HG02610 (cell line): ENCODE measurements around the gene HACE1.

Source experiments
- ATAC-seq: cut with Tn5 transposase; IDR thresholded peaks from one replicate; pipeline ENCODE4 v1.9.1; 2021; ENCODE audit warnings: mild to moderate bottlenecking, moderate library complexity; ENCODE audit not compliant: unreplicated experiment

Gene HACE1

DNA sequence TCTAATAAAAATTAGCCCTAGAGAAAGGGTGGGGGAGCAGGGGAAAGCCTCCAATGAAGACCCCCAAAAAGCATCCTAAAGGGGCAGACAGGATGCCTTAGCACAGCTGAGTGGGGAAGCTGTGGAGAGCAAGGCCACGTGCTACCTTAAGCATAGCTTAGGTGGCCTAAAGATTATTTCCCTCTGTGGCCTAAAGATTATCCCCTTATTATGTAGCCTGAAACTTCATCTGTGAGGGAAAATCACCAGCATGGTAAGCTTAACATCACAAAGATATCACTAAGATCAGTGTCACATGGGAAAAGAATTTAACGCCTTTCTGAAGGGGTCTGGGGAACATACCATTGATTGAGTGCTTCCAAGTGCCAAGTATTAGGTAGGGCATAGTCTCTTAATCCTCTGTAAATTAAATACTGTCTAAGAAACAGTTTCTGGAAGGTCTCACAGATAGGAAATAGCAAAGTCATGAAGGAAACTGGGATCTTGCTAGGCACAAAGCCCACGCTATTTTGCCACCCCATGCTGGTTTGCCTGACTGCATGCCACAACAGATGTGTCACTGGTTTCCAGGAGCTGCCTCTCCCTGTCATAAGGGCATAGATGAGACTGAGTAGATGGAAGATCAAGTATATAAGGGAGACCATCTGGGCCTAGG is 170.0 kb downstream of the HACE1 start:
- ATAC-seq: no peak

- peak; percentile 93 for ATAC-seq
Measured at GRCh38 chr6:104688283-104688969, 171.3 kb downstream of the HACE1 start.

DNA sequence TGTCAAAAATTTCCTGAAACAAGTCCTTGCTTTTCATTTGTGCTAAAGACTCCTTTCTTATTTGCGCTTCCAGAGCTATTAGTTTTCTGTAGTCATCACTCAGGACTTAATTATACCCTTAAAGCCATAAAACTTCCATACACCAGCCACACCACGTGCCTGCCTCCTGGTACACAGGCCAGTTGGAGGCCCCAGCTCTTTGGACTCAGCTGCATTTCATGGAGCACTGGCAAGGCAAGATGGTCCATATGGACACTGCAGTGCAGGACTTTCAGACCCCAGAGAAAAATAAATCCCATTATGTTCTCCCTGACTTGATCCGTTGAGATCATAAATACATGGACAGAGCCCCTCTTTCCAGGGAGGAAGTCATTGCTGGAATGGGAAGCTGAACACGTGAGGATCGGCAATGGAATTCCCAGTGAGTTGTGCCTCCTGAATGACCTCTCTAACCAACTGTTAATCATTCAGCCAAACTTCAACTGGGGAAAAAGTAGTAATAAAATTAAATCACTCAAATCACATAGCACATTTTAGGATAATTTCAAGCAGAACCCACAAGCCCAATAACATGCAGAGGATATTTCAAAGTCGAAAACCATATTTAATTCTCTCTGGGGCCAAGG is 173.1 kb downstream of the HACE1 start:
- no peak for ATAC-seq

GRCh38 chr6:104685871-104686549 is 173.7 kb downstream of the HACE1 start:
- no peak for ATAC-seq

- ATAC-seq: no peak
Measured at GRCh38 chr6:104684911-104685415, 174.8 kb downstream of the HACE1 start.

GRCh38 chr6:104683809-104684208 is 175.9 kb downstream of the HACE1 start:
- no peak for ATAC-seq

GRCh38 chr6:104682722-104683643 is 176.7 kb downstream of the HACE1 start:
- peak; percentile 67 for ATAC-seq

DNA sequence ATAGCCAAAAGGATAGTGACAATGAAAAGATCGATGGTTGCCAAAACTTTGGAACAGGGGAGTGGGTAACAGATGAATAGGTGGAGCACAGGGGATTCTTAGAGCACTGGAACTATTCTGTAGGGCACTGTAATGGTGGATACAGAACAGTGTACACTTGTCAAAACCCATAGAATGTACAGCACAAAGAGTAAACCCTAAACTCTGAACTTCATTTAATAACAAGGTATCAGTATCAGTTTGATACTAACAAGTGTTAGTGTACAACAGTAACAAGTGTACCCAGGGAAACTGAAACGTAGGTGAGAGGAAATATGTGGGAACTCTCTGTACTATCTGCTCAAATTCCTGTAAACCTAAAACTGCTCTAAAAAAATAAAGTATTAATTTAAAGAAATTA is 179.2 kb downstream of the HACE1 start:
- ATAC-seq: no peak

- ATAC-seq: no peak
Measured at GRCh38 chr6:104679971-104680370, 179.7 kb downstream of the HACE1 start.
